ENCODE measurements around the gene PGC. TPM values are rescaled to one million over a fixed set of nuclear protein-coding genes. Genes with fewer than 3 reads are reported as not detected.

Gene PGC
- total RNA-seq, 8 experiments from 2014 or later = 0.14 to 0.95 (median 0.25) TPM; not detected in 5

- 76% methylated on average over 4 of the region's 5 CpGs; no CpG with 5 or more reads in 9 of the 10 experiments for WGBS, 10 experiments
- H3K27ac ChIP-seq = no peak overlapping the region
- no peak for ATAC-seq (replicated peaks in 6 of 8)
- no peak overlapping the region for H3K4me3 ChIP-seq
- in situ Hi-C loops (cut with MboI; ENCODE audit: low pct_unique_long_range_greater_than_20kb in 2 of 9, low sequenced_read_pairs in 9 of 9, unreplicated experiment in 9 of 9) = loop anchor here in 6 of 9 experiments (10.0 to 25.0 kb wide), 3 partner anchors 128 to 260 kb away; partner anchors contain the start of genes BYSL (in 1 of the 6) and MED20 (in 1 of the 6)
- H3K4me1 ChIP-seq (replicated peaks in 1 of 2) = peaks cover 11 to 14% of the 10 kb centered on the region in 2 donors
Observed at GRCh38 chr6:41784581-41785171, 37.5 kb upstream of the PGC start.

GRCh38 chr6:41783106-41783780 lies 36.0 kb upstream of the PGC start:
- H3K4me1 ChIP-seq (replicated peaks in 1 of 2) = peaks cover 11 to 13% of the 10 kb centered on the region in 2 donors
- in situ Hi-C loops (cut with MboI; ENCODE audit: low pct_unique_long_range_greater_than_20kb in 2 of 9, low sequenced_read_pairs in 9 of 9, unreplicated experiment in 9 of 9) = loop anchor here in 6 of 9 experiments (10.0 to 25.0 kb wide), 3 partner anchors 129 to 262 kb away; partner anchors contain the start of genes BYSL (in 1 of the 6) and MED20 (in 1 of the 6)
- WGBS, 10 experiments = 0 to 90% (median 61%) methylated on average over 1 to 6 of the region's 6 CpGs; no CpG with 5 or more reads in 3 of the 10 experiments
- H3K27ac ChIP-seq = no peak overlapping the region
- H3K4me3 ChIP-seq = no peak overlapping the region
- no peak for ATAC-seq (replicated peaks in 6 of 8)

GRCh38 chr6:41781366-41781730 lies 34.2 kb upstream of the PGC start:
- WGBS, 10 experiments = 0 to 100% (median 47%) methylated on average over 1 to 3 of the region's 3 CpGs; no CpG with 5 or more reads in 3 of the 10 experiments
- peak overlapping the region in 3 of 5 donors; percentile 65 to 68 (median 66) for H3K4me3 ChIP-seq
- no peak overlapping the region for H3K27ac ChIP-seq
- peaks cover 10 to 13% of the 10 kb centered on the region in 2 donors for H3K4me1 ChIP-seq (replicated peaks in 1 of 2)
- in situ Hi-C loops (cut with MboI; ENCODE audit: low pct_unique_long_range_greater_than_20kb in 2 of 9, low sequenced_read_pairs in 9 of 9, unreplicated experiment in 9 of 9) = loop anchor here in 6 of 9 experiments (10.0 to 25.0 kb wide), 3 partner anchors 131 to 263 kb away; partner anchors contain the start of genes BYSL (in 1 of the 6) and MED20 (in 1 of the 6)
- no peak for ATAC-seq (replicated peaks in 6 of 8)

- Histone ChIP-seq H3K4me1 (replicated peaks in 1 of 2) (peaks cover 8 to 12% of the 10 kb centered on the region in 2 donors), H3K4me3 (peak within 1 kb of the TSS; percentile 44 to 68 (median 65)), H3K27ac (peak within 1 kb of the TSS; percentile 5 to 32)
- in situ Hi-C loops (cut with MboI; ENCODE audit: low pct_unique_long_range_greater_than_20kb in 2 of 9, low sequenced_read_pairs in 9 of 9, unreplicated experiment in 9 of 9) = loop anchor here in 6 of 9 experiments (10.0 to 25.0 kb wide), 3 partner anchors 132 to 264 kb away; partner anchors contain the start of genes BYSL (in 1 of the 6) and MED20 (in 1 of the 6)
- peak in 7 of 8 experiments; percentile 0 to 7 (median 5) for ATAC-seq (replicated peaks in 6 of 8)
- WGBS, 10 experiments = 2 to 18% methylated on average over 2 to 7 of the region's 36 CpGs; no CpG with 5 or more reads in 8 of the 10 experiments
Observed at GRCh38 chr6:41780551-41781365, 33.6 kb upstream of the PGC start, which contains the start of gene PRICKLE4. Gene PRICKLE4, plus strand, starts transcription at chr6:41780782. Its CDS starts 2,692 bp downstream, at chr6:41783474.

- in situ Hi-C loops (cut with MboI; ENCODE audit: low pct_unique_long_range_greater_than_20kb in 2 of 9, low sequenced_read_pairs in 9 of 9, unreplicated experiment in 9 of 9) = loop anchor here in 7 of 9 experiments (10.0 to 25.0 kb wide), 3 partner anchors 132 to 265 kb away; partner anchors contain the start of genes BYSL (in 1 of the 7) and MED20 (in 1 of the 7)
- peak within 1 kb of the TSS; percentile 5 to 32 for H3K27ac ChIP-seq
- peak within 1 kb of the TSS; percentile 44 to 68 (median 65) for H3K4me3 ChIP-seq
- no CpG with 5 or more reads among the region's 73 CpGs for WGBS, 10 experiments
- H3K4me1 ChIP-seq (replicated peaks in 1 of 2) = peaks cover 6 to 10% of the 10 kb centered on the region in 2 donors
- peak; percentile 83 to 98 (median 96) for ATAC-seq (replicated peaks in 6 of 8)
Observed at GRCh38 chr6:41779788-41780550, 32.8 kb upstream of the PGC start, which contains the start of gene FRS3. Gene FRS3, minus strand, starts transcription at chr6:41779900. Its CDS starts 2,913 bp downstream, at chr6:41776987.

- H3K4me1 ChIP-seq (replicated peaks in 1 of 2) = peaks cover 6 to 10% of the 10 kb centered on the region in 2 donors
- peak overlapping the region; percentile 5 to 32 for H3K27ac ChIP-seq
- in situ Hi-C loops (cut with MboI; ENCODE audit: low pct_unique_long_range_greater_than_20kb in 2 of 9, low sequenced_read_pairs in 9 of 9, unreplicated experiment in 9 of 9) = loop anchor here in 7 of 9 experiments (10.0 to 25.0 kb wide), 3 partner anchors 133 to 265 kb away; partner anchors contain the start of genes BYSL (in 1 of the 7) and MED20 (in 1 of the 7)
- no peak for ATAC-seq (replicated peaks in 6 of 8)
- H3K4me3 ChIP-seq = peak overlapping the region; percentile 44 to 68 (median 65)
- WGBS, 10 experiments = 0% methylated on average over 1 of the region's 16 CpGs; no CpG with 5 or more reads in 9 of the 10 experiments
Observed at GRCh38 chr6:41779336-41779735, 32.1 kb upstream of the PGC start.

GRCh38 chr6:41778895-41779294 lies 31.7 kb upstream of the PGC start:
- H3K4me1 ChIP-seq (replicated peaks in 1 of 2) = peaks cover 6 to 10% of the 10 kb centered on the region in 2 donors
- in situ Hi-C loops (cut with MboI; ENCODE audit: low pct_unique_long_range_greater_than_20kb in 2 of 9, low sequenced_read_pairs in 9 of 9, unreplicated experiment in 9 of 9) = loop anchor here in 7 of 9 experiments (10.0 to 25.0 kb wide), 3 partner anchors 133 to 266 kb away; partner anchors contain the start of genes BYSL (in 1 of the 7) and MED20 (in 1 of the 7)
- 26 to 40% methylated on average over 5 to 6 of the region's 6 CpGs; no CpG with 5 or more reads in 8 of the 10 experiments for WGBS, 10 experiments
- peak overlapping the region; percentile 44 to 68 (median 65) for H3K4me3 ChIP-seq
- ATAC-seq (replicated peaks in 6 of 8) = no peak
- peak overlapping the region in 1 of 2 donors; percentile 32 for H3K27ac ChIP-seq

GRCh38 chr6:41777551-41778285 lies 30.5 kb upstream of the PGC start:
- Histone ChIP-seq H3K4me1 (replicated peaks in 1 of 2) (peaks cover 6 to 10% of the 10 kb centered on the region in 2 donors), H3K4me3 (no peak overlapping the region), H3K27ac (no peak overlapping the region)
- peak in 2 of 8 experiments; percentile 5 to 6 for ATAC-seq (replicated peaks in 6 of 8)
- WGBS, 10 experiments = 86 to 100% (median 97%) methylated on average over 1 to 5 of the region's 5 CpGs; no CpG with 5 or more reads in 6 of the 10 experiments
- in situ Hi-C loops (cut with MboI; ENCODE audit: low pct_unique_long_range_greater_than_20kb in 2 of 9, low sequenced_read_pairs in 9 of 9, unreplicated experiment in 9 of 9) = loop anchor here in 7 of 9 experiments (10.0 to 25.0 kb wide), 3 partner anchors 135 to 267 kb away; partner anchors contain the start of genes BYSL (in 1 of the 7) and MED20 (in 1 of the 7)

- in situ Hi-C loops (cut with MboI; ENCODE audit: low pct_unique_long_range_greater_than_20kb in 2 of 9, low sequenced_read_pairs in 9 of 9, unreplicated experiment in 9 of 9) = loop anchor here in 7 of 9 experiments (10.0 to 25.0 kb wide), 3 partner anchors 137 to 269 kb away; partner anchors contain the start of genes BYSL (in 1 of the 7) and MED20 (in 1 of the 7)
- no peak overlapping the region for H3K27ac ChIP-seq
- no peak for ATAC-seq (replicated peaks in 6 of 8)
- 50 to 92% (median 78%) methylated on average over 1 to 3 of the region's 13 CpGs; no CpG with 5 or more reads in 7 of the 10 experiments for WGBS, 10 experiments
- no peak overlapping the region for H3K4me3 ChIP-seq
- peaks cover 6 to 7% of the 10 kb centered on the region in 2 donors for H3K4me1 ChIP-seq (replicated peaks in 1 of 2)
Observed at GRCh38 chr6:41775293-41775882, 28.2 kb upstream of the PGC start.

- in situ Hi-C loops (cut with MboI; ENCODE audit: low pct_unique_long_range_greater_than_20kb in 2 of 9, low sequenced_read_pairs in 9 of 9, unreplicated experiment in 9 of 9) = loop anchor here in 7 of 9 experiments (10.0 to 25.0 kb wide), 3 partner anchors 137 to 270 kb away; partner anchors contain the start of genes BYSL (in 1 of the 7) and MED20 (in 1 of the 7)
Observed at GRCh38 chr6:41774841-41775240, 27.6 kb upstream of the PGC start.

More at GRCh38 chr6:41774841-41775240, 27.6 kb upstream of the PGC start:
- WGBS, 10 experiments = 60 to 88% (median 81%) methylated on average over 1 to 3 of the region's 3 CpGs; no CpG with 5 or more reads in 4 of the 10 experiments
- ATAC-seq (replicated peaks in 6 of 8) = no peak
- Histone ChIP-seq H3K4me3 (no peak overlapping the region), H3K27ac (no peak overlapping the region), H3K4me1 (replicated peaks in 1 of 2) (peaks cover 6 to 7% of the 10 kb centered on the region in 2 donors)
